Measurements from ENCODE around the gene LRRC23.
A peak's percentile ranks its signal among the peaks of the same experiment; 100 is the strongest.
"Not testable (repeated sequence)": the region's sequence is repeated elsewhere in the genome, so short reads cannot be mapped to it uniquely, and the experiment has no call there.

LRRC23 gene

DNA sequence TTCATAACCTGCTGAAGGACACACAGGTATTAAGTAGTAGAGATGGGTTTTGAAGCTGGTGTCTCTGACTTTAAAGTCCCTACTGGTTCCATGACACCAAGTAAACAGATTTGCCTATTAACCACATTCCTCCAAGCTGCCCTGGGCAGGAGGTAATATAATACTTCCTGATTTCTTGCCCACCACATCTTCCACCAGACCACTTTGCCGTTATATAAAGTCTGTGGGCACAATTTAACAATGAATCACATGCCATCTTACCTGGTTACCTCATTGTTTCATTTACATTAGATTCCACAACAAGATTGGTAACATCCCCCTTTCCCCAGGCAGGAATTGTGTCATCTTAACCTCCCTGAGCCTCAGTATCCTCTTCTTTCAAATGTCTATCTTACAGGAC, 900 bp upstream of the LRRC23 start:
- DNase-seq: no peak

DNA sequence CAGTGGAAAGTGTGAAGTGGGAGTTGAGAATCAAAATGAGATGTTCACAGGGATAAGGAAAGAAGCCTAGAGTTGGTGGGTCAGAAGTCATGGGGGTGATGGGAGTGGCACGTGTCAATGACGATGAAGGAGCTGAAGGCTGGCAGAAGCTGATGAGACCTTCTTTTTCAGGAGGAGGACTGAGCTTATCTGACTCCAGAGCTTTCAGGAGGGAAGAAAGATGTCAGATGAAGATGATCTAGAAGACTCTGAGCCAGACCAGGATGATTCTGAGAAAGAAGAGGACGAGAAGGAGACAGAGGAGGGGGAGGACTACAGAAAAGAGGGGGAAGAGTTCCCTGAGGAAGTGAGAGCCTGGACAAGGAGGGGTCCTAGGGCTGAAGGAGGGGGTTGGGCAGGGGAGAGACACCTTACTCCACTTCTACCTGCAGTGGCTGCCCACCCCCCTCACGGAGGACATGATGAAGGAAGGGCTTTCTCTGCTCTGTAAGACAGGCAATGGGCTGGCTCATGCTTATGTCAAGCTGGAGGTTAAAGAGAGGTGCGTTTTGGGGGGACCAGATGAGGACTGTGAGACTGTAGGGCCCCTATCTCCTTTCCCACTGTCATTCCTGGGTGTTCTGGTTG, 905 bp downstream of the LRRC23 start:
- no peak for DNase-seq

DNA sequence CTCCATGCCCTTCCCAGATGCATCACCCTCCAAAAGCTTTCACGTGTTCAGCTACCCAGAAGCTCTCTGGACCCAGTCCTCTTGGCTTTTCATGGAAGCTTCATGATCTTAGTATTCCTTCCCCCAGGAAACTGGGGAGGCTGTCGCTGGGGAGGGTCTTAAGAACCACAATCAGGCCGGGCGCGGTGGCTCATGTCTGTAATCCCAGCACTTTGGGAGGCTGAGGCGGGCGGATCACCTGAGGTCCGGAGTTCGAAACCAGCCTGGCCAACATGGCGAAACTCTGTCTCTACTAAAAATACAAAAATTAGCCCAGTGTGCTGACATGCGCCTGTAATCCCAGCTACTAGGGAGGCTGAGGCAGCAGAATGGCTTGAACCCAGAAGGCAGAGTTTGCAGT, 3.5 kb downstream of the LRRC23 start:
- not testable (repeated sequence) for DNase-seq

DNA sequence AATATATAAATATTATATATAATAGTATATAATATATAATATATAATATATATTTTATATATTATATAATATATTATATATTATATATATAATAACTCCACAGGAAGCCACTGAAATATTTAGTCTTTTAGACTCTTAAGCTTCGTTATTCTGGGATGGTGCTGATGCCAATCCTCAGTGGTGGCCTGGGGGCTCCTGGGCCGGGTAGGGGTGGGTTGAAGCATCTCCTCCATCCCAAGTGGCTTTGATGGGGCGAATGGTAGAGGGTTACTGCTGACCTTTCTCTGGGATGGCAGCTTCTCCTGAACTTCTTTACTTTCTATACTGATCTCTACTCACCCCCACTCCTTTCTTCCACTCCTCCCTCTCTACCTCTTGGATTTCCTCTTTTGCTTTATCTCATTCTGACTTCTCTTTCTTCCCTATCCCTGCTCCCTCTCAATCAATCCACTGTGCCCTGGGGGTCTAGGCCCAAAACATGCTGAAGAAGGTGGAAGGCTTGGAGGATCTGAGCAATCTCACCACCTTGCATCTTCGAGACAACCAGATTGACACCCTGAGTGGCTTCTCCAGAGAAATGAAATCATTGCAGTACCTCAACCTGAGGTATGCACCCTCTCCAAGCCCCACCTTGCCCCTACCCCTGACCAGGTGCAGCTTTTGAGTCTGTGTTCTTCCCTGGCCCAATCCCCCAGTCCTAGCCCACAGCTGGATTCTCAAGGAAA, 5.0 kb downstream of the LRRC23 start:
- no peak for DNase-seq

DNA sequence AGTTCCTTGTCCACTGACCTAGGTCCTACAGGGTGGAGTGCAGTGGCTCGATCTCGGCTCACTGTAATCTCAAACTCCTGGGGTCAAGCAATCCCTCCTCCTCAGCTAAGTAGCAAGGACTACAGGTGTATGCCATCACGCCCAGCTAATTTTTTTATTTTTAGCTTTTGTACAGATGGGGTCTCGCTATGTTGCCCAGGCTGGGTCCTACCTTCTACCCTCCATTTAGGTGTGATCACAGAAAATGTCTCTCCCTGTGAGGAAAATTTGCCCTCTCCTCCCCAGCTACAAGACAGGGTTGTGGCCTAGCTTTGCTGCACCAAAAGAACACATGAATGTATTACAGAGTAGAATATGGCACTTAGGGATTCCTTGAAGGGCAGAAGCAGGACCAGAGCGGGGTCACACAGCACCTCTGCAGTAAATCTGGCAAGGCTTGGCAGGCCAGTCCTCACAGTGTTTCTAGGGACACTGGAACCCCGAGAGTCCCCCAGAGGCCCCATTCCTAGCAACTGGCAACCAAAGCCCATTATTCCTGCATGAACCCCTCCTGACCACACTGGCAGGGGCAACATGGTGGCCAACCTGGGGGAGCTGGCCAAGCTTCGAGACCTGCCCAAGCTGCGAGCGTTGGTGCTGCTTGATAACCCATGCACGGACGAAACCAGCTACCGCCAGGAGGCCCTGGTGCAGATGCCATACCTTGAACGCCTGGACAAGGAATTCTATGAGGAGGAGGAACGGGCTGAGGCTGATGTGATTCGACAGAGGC, 7.7 kb downstream of the LRRC23 start:
- no peak for DNase-seq

DNA sequence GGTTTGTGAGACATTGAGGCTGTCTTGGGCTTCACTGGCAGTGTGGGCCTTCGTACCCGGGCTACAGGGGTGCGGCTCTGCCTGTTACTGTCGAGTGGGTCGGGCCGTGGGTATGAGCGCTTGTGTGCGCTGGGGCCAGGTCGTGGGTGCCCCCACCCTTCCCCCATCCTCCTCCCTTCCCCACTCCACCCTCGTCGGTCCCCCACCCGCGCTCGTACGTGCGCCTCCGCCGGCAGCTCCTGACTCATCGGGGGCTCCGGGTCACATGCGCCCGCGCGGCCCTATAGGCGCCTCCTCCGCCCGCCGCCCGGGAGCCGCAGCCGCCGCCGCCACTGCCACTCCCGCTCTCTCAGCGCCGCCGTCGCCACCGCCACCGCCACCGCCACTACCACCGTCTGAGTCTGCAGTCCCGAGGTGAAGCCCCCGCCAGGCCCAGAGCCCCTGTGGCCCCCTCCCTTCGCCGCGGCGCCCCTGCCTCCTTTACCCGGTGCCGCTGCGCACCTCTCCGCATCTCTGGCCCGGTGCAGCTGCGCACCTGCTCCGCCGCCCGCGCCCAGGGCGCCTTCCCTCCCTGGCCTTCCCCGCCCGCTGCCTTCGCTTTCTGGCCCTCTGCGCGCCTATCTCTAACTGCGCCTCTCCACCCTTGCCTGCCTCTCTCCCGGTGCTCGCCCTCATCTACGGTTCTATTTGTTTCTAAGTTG, 9.8 kb downstream of the LRRC23 start, which contains the start of gene ENO2:
ENO2 (plus strand) TSS at position 335 of the 701 bp plus-strand sequence. CDS start 1,253 bp downstream, outside the sequence.
- DNase-seq: peak; percentile 67

DNA sequence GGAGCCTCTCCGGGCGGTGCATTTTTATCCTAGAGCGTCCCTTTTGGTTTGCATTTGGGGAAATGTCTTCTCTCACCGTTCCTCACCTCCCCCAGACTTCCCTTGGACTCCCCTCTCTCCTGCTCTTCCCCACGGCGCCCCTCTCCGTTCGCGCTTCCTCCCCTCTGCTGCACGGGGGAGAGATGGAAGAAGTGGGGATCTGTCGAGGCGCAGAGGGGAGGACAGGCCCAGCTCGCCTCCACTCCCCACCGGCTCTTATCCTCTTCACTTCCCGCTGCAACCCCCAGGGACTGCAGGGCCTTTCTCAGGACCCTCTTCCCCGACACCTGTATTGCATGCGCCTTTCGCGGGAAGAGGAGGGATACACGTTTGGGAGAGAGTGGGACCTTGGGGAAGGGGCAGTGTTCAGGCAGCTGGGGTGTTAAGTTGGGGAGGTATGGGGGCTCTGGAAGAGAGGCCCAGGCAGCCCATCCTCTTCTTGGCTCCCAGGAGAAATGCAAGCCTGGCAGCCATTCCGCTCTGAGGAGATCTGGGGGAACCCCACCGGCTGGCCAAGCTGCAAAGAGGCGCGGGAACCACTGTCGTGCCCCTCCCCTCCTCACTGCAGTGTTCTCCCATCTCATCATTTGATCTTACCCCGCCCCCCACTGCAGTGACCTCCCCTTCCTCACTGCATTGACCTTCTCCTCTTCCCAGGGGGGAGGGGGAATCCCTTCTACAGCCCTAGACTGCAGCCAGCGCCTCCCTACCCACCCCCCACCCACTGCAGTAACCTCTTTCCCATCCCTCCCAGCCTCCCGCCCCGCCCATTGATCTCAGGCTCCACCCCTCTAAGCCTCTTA, 10.5 kb downstream of the LRRC23 start:
- DNase-seq: peak; percentile 20

DNA sequence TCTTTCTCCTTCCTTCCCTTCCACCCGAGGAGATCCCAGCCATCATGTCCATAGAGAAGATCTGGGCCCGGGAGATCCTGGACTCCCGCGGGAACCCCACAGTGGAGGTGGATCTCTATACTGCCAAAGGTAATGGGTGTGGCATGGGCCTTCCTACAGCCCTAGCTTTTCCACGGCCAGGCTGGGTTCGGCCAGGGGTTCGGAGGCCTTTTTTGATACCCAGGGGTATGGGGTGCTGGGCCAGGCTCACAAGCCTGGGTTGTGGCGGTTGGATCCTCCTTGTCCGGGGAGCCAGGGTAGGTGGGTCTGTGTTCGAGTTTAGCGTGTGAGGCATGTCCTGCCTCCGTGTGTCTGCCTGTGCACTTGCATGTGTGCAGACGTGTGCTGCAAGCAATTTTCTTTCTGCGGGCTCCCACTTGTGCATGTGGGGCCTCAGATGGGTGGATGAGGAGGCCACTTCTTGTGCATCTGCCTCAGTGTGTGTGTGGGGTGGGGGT, 11.2 kb downstream of the LRRC23 start:
- no peak for DNase-seq

DNA sequence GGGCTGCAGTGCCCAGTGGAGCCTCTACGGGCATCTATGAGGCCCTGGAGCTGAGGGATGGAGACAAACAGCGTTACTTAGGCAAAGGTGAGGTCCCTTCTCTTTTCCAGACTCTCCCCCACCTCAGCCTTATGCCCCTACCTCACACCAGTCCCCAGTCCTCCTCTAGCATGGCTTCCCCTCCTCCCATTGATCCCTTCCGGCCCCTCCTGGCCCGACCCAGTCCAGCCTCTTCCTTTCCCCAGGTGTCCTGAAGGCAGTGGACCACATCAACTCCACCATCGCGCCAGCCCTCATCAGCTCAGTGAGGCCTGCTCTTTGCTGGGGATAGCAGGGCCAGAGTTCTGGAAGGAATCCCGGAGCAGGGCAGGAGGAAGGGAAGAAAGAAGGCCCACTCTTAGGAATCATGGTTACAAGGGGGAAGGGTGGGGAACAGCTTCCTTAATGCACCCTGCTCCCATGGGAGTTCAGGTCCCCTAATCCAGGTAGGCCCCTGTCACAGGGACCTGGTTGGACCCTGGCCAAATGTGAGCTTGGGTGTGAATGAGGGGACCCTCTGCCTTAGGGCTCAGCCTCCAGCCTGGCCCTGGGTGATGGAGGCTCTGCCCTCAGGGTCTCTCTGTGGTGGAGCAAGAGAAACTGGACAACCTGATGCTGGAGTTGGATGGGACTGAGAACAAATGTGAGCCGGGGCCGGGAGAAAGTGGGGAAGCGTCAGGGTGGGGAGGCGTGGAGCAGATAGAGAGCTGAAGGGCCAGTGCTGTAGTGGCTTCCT, 12.0 kb downstream of the LRRC23 start:
- no peak for DNase-seq

DNA sequence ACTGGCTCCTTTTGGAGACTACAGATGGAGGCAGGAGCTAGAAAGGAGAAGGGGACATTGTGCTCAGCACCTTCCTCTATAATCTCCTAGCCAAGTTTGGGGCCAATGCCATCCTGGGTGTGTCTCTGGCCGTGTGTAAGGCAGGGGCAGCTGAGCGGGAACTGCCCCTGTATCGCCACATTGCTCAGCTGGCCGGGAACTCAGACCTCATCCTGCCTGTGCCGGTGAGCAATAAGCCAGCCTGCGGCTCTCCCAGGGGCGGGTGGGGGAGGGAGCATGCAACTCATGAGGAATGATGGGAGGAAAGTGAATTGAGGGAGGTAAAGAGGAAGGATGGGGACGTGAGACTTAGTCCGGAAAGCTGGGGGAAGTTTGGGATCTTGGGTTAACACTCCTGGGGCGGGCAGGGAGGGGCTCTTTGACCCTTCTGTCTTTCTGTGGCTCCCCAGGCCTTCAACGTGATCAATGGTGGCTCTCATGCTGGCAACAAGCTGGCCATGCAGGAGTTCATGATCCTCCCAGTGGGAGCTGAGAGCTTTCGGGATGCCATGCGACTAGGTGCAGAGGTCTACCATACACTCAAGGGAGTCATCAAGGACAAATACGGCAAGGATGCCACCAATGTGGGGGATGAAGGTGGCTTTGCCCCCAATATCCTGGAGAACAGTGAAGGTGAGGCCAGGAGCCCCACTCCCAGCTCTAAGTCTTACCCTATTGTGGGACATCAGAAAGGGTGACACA, 13.0 kb downstream of the LRRC23 start:
- DNase-seq: peak; percentile 54

DNA sequence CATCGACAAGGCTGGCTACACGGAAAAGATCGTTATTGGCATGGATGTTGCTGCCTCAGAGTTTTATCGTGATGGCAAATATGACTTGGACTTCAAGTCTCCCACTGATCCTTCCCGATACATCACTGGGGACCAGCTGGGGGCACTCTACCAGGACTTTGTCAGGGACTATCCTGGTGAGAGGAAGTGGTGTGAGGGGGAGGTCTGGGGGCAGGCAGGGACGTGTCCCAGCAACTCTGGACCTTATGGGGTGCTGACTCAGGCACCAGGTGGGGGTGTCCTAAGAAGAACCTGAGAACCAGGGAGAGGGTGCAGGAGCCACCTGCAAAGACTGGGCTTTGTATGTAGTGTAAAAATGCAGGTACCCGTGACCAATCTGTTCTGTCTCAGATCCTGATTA, 15.0 kb downstream of the LRRC23 start:
- DNase-seq: no peak

DNA sequence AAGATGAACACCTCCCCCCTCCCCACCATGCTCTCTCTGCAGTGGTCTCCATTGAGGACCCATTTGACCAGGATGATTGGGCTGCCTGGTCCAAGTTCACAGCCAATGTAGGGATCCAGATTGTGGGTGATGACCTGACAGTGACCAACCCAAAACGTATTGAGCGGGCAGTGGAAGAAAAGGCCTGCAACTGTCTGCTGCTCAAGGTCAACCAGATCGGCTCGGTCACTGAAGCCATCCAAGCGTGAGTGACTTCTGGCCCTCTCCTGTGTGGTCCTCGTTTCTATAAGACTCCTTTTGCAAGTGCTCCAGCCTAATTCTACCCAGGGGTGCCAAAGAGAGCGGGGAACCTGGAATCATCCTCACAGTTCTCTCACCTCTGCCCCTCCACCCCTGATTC, 16.9 kb downstream of the LRRC23 start:
- DNase-seq: no peak

DNA sequence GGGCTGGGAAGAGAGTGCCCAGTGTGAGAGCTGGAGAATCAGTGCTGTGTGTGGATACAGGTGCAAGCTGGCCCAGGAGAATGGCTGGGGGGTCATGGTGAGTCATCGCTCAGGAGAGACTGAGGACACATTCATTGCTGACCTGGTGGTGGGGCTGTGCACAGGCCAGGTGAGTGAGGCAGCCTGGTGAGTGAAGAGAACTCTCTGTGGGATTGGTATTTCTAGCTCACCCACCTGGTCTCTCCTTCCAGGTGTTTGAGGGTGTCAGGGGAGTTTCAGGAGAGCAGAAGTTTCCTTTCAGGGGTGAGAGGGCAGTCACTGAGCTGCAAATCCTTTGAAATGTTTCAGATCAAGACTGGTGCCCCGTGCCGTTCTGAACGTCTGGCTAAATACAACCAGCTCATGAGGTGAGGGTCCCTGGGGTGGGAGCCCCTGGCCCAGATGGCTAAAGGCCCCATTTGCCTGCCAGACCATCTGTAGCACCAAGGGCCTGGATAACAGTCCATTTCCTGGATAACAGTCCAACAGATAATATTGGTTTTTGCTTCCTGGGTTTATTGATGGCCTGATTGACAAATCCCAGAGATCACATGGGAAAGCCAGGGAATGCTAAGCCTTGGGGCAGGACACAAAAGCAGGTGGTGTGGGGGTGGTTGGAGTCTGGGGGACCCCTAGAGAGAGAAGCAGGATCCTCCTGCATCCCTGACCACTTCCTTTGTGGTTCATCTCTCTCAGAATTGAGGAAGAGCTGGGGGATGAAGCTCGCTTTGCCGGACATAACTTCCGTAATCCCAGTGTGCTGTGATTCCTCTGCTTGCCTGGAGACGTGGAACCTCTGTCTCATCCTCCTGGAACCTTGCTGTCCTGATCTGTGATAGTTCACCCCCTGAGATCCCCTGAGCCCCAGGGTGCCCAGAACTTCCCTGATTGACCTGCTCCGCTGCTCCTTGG, 17.6 kb downstream of the LRRC23 start:
- no peak for DNase-seq

DNA sequence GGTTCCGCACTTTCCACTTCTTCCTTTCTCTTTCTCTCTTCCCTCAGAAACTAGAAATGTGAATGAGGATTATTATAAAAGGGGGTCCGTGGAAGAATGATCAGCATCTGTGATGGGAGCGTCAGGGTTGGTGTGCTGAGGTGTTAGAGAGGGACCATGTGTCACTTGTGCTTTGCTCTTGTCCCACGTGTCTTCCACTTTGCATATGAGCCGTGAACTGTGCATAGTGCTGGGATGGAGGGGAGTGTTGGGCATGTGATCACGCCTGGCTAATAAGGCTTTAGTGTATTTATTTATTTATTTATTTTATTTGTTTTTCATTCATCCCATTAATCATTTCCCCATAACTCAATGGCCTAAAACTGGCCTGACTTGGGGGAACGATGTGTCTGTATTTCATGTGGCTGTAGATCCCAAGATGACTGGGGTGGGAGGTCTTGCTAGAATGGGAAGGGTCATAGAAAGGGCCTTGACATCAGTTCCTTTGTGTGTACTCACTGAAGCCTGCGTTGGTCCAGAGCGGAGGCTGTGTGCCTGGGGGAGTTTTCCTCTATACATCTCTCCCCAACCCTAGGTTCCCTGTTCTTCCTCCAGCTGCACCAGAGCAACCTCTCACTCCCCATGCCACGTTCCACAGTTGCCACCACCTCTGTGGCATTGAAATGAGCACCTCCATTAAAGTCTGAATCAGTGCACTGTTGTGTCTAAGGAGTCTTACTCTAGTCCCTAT, 18.5 kb downstream of the LRRC23 start:
- DNase-seq: no peak

DNA sequence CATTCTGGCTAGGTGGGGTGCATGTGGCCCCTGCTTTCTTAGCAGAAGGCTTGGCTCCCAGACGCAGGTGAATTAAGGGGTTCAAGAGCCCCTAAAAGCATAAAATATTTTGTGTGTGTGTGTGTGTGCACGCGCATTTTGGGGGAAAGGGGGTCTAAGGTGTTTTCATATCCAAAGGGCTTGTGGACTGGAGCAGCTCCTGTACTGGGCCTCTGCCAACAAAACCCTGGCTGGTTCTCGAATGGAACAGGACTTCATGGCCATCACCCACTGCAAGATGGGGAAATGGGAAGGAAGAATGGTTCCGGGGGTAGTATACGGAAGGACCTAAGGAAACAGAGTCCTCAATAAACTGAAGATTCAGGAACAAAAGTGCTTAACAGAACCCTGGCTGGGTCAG, 19.2 kb downstream of the LRRC23 start:
- DNase-seq: no peak

DNA sequence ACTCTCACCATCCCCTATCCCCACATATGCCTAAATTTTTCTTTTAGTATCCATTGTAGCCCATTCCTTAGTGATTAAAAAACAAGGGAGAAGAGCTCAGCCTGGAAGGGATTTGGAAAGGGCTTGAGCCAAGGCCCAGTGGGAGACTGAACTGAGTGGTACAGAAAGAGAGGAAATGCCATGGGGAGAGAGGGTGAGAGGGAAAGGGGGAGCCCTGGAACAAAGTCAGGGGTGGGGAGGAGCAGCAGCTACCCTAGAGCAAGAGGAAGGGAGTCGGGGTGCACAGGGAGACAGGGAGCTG, 20.6 kb downstream of the LRRC23 start:
- no peak for DNase-seq

DNA sequence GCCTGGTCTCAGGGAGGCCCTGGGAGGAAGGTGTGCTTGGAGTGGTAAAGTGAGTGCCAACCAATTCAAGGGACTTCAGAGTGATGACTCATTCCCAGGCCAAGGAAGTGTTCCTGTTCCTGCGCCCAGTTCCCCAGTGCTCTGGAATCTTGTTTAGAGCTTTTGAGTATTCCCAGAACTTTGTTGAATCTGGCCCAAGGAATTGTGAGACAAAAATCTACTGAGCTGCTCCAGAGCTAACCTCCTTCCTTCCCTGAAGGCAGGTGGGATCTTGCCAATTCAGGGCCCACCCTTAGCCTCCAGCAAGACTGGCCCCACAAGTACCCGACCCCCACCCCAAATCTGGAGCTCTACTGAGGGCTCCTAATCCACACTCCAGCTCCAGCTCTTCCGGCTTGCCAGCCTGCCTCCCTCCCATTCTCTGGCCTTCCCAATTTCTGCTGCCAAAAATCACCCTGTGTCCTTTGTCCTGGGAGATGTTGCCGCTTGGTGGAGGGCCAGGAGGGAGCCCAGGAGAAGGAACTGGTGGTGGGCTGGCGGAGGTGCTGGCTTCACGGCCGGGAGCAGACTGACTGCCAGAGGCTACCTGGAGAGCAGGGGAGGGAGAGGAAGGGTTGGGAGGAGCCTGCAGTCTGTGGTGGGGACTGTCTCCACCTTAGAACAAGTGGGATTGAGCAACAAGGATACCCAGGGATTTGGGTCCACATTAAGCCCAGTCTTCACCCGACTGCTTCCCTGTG, 21.1 kb downstream of the LRRC23 start:
- peak; percentile 90 for DNase-seq

DNA sequence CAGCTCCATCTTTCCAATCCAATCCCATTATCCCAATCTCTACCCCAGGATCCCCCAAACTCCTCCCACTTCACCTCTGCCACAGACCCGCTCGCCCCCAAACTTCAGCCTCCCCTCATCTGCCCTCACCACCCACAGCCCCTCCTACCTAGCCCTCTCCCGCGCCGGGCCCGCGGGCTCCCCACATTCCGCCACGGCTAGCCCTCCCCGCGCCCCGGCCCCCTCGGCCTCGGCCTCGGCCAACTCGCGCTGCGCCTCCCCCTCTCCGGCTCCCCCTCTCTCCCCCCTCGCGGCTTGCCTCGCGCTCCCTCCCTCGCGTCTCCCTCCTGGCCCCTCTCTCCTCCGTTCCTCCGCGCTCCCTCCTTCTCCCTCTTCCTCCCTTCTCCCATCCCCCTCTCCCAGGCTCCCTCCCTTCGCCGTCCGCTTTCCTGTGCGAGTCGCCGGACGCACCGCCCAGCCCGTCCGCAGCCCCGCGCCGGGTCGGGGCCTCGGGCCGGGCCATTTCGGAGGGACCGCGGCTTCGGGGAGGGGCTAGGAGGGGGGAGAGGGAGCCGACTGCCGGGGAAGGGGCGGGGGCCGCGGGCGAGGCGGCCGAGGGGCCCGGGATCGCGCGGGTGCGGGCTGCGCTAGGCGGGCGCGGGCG, 22.9 kb downstream of the LRRC23 start, which contains the start of gene ATN1:
ATN1 (plus strand) TSS at position 581 of the 643 bp plus-strand sequence. CDS start 6,043 bp downstream, outside the sequence.
- peak; percentile 86 for DNase-seq

Data from fibroblast of upper back skin (primary cell).